ENCODE measurements around the gene ARRDC4.
"Not testable (repeated sequence)": the region's sequence is repeated elsewhere in the genome, so short reads cannot be mapped to it uniquely, and the experiment has no call there.

ARRDC4 gene

GRCh38 chr15:97977734-97978133 is 17.2 kb downstream of the ARRDC4 start:
- TF ChIP-seq CTCF (IDR thresholded peaks at IDR 0.05) (no peak), ZFX (IDR thresholded peaks at IDR 0.05; ENCODE audit: borderline replicate concordance) (no peak)
- peak overlapping the region; percentile 80 for H3K27ac ChIP-seq

GRCh38 chr15:97978401-97979139 is 18.1 kb downstream of the ARRDC4 start:
- TF ChIP-seq ZFX (IDR thresholded peaks at IDR 0.05; ENCODE audit: borderline replicate concordance) (no peak), CTCF (IDR thresholded peaks at IDR 0.05) (no peak)
- peak overlapping the region; percentile 80 for H3K27ac ChIP-seq

- H3K27ac ChIP-seq, result no peak overlapping the region
- TF ChIP-seq CTCF (IDR thresholded peaks at IDR 0.05), result no peak
- no peak for TF ChIP-seq ZFX (IDR thresholded peaks at IDR 0.05; ENCODE audit: borderline replicate concordance)
Measured at GRCh38 chr15:97979140-97979520, 18.6 kb downstream of the ARRDC4 start.

- H3K27ac ChIP-seq, result no peak overlapping the region
- no peak for TF ChIP-seq CTCF (IDR thresholded peaks at IDR 0.05)
- no peak for TF ChIP-seq ZFX (IDR thresholded peaks at IDR 0.05; ENCODE audit: borderline replicate concordance)
Measured at GRCh38 chr15:97981058-97981457, 20.6 kb downstream of the ARRDC4 start.

- TF ChIP-seq ZFX (IDR thresholded peaks at IDR 0.05; ENCODE audit: borderline replicate concordance) (no peak), CTCF (IDR thresholded peaks at IDR 0.05) (no peak)
Measured at GRCh38 chr15:97981758-97982157, 21.3 kb downstream of the ARRDC4 start.

GRCh38 chr15:97984157-97984556 is 23.7 kb downstream of the ARRDC4 start:
- no peak for TF ChIP-seq ZFX (IDR thresholded peaks at IDR 0.05; ENCODE audit: borderline replicate concordance)
- no peak for TF ChIP-seq CTCF (IDR thresholded peaks at IDR 0.05)
- H3K27ac ChIP-seq, result no peak overlapping the region

More at GRCh38 chr15:97981758-97982157, 21.3 kb downstream of the ARRDC4 start:
- H3K27ac ChIP-seq, result no peak overlapping the region

- H3K27ac ChIP-seq, result not testable (repeated sequence)
Measured at GRCh38 chr15:97985979-97986378, 25.5 kb downstream of the ARRDC4 start.

GRCh38 chr15:97986781-97987180 is 26.3 kb downstream of the ARRDC4 start:
- H3K27ac ChIP-seq, result no peak overlapping the region
- TF ChIP-seq ZFX (IDR thresholded peaks at IDR 0.05; ENCODE audit: borderline replicate concordance), result no peak
- TF ChIP-seq CTCF (IDR thresholded peaks at IDR 0.05), result no peak

All from 22Rv1 (cell line).